ENCODE measurements around the gene SYNPR.

SYNPR gene

DNA sequence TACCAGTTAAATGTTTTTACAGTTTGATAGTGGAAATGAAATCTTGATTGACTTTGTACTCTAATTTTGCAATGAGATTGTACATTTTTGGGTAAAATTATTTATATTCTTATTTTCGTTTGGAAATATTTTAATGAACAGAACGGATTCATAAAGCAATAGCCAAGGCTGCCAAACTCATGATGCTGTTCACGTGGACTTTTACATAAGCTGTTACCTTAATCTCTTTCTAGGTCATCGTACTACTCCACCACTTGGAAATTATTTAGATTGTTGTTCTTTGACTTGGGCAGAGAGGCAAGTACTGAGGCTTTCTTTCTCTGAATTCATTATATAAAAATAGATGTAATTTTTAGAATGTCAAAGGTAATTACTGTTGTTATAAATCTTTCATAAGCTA, 16.2 kb downstream of the SYNPR start:
- no peak for TF ChIP-seq POLR2AphosphoS5 (IDR thresholded peaks at IDR 0.05; ENCODE audit: borderline replicate concordance, low read depth, low read length)
- no peak for DNase-seq (ENCODE audit: low read depth, low spot score)
- H3K9ac ChIP-seq (ENCODE audit: insufficient read length): no peak overlapping the region
- no peak overlapping the region for H3K4me3 ChIP-seq
- H3K27ac ChIP-seq: no peak overlapping the region
- no peaks in the 10 kb centered on the region for H3K9me3 ChIP-seq (ENCODE audit: low read depth, low read length)
- no peaks in the 10 kb centered on the region for H3K36me3 ChIP-seq (ENCODE audit: insufficient read depth, low read length)

DNA sequence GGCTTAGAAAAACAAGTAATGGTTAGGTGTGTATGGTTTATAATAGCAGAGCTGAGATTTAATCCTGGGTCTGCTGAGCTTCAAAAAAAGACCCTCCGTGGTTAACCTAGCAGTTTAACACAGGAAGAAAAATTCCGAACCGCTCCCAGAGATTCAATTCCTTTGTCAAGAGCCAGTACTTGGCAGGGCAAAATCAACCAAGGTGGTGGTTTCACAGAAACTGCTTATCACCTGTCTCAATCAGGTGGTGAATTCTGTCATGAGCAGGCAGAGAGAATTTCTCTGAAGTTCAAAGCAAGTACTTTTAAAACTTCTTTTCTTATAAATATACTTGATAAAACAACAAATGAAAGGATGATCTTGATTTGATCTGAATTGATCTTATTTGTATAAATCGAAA, 17.2 kb downstream of the SYNPR start:
- TF ChIP-seq POLR2AphosphoS5 (IDR thresholded peaks at IDR 0.05; ENCODE audit: borderline replicate concordance, low read depth, low read length) (no peak), FOXP2 (optimal IDR thresholded peaks at IDR 0.05; ENCODE audit: control extremely low read depth, extremely low read length, insufficient read depth) (no peak), EZH2 (IDR thresholded peaks at IDR 0.05) (no peak)
- Histone ChIP-seq H3K27ac (no peak overlapping the region), H3K4me3 (no peak overlapping the region), H3K36me3 (ENCODE audit: insufficient read depth, low read length) (no peaks in the 10 kb centered on the region), H3K9ac (ENCODE audit: insufficient read length) (no peak overlapping the region), H3K9me3 (ENCODE audit: low read depth, low read length) (no peaks in the 10 kb centered on the region)
- no peak for DNase-seq (ENCODE audit: low read depth, low spot score)

DNA sequence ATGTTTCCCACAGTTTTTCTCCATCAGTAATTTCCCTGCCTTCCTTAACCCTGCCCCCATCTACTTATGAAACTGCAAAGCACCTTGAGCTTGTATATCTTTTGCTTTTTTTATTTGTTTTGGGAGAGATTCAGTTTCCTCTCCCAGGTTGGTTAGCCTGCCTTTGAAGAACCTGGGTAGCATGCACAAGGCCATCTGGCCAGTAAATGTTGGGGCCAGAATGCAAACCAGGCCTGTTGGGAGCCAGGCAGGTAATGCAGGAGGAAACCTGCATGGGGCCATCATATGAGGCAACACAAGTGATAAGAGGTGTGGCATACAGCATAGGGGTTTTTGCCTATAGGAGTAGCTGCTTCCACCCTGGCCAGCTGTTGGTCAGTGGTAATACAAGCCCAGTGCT, 17.7 kb downstream of the SYNPR start:
- H3K9ac ChIP-seq (ENCODE audit: insufficient read length): no peak overlapping the region
- TF ChIP-seq POLR2AphosphoS5 (IDR thresholded peaks at IDR 0.05; ENCODE audit: borderline replicate concordance, low read depth, low read length): no peak
- no peak for TF ChIP-seq EZH2 (IDR thresholded peaks at IDR 0.05)
- no peak for TF ChIP-seq FOXP2 (optimal IDR thresholded peaks at IDR 0.05; ENCODE audit: control extremely low read depth, extremely low read length, insufficient read depth)
- no peak overlapping the region for H3K4me3 ChIP-seq
- no peaks in the 10 kb centered on the region for H3K36me3 ChIP-seq (ENCODE audit: insufficient read depth, low read length)
- no peak overlapping the region for H3K27ac ChIP-seq
- no peaks in the 10 kb centered on the region for H3K9me3 ChIP-seq (ENCODE audit: low read depth, low read length)
- no peak for DNase-seq (ENCODE audit: low read depth, low spot score)

DNA sequence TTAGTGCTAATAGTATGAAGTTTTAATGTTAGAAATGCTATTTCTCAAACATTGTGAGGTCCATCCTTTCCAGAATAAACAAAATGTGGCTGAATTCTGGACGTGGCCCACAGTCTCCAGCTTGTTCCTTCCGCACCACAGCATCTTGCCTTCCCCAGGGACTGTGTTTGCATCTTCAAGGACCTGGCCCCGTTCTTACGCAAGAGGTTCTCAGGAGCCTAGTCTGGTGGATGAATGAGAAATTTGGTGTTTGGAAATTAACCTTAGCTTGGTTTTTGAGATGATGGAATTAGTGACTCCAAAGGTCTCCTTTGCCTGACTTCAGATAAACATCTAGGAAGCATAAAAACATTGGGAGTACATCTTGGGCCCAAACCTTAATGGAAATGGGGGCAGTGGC, 18.1 kb downstream of the SYNPR start:
- no peak for TF ChIP-seq POLR2AphosphoS5 (IDR thresholded peaks at IDR 0.05; ENCODE audit: borderline replicate concordance, low read depth, low read length)
- no peak for TF ChIP-seq FOXP2 (optimal IDR thresholded peaks at IDR 0.05; ENCODE audit: control extremely low read depth, extremely low read length, insufficient read depth)
- no peak for TF ChIP-seq EZH2 (IDR thresholded peaks at IDR 0.05)
- H3K36me3 ChIP-seq (ENCODE audit: insufficient read depth, low read length): no peaks in the 10 kb centered on the region
- no peak overlapping the region for H3K4me3 ChIP-seq

DNA sequence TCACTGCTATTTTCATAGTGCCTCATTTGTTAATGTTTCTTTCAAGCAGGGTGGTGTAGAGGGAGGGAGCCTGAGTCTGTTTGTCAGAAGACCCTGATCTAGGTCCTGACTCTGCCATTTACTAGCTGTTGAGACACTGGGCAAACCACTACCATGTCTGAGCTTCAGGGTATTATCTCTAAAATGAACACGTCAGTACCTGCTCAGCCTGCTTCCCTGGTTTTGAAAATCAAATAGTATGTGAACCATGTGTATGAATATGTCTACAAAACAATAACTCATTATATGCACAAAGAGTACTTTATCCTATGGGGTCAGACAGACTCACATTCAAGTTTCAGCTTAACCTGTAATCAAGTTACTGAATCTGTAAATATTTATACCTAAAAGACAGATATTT, 25.1 kb downstream of the SYNPR start:
- H3K4me3 ChIP-seq: no peak overlapping the region
- DNase-seq (ENCODE audit: low read depth, low spot score): no peak
- H3K36me3 ChIP-seq (ENCODE audit: insufficient read depth, low read length): no peaks in the 10 kb centered on the region
- H3K9ac ChIP-seq (ENCODE audit: insufficient read length): no peak overlapping the region
- H3K27ac ChIP-seq: no peak overlapping the region
- no peaks in the 10 kb centered on the region for H3K9me3 ChIP-seq (ENCODE audit: low read depth, low read length)
- TF ChIP-seq POLR2AphosphoS5 (IDR thresholded peaks at IDR 0.05; ENCODE audit: borderline replicate concordance, low read depth, low read length): no peak
- TF ChIP-seq EZH2 (IDR thresholded peaks at IDR 0.05): no peak
- no peak for TF ChIP-seq FOXP2 (optimal IDR thresholded peaks at IDR 0.05; ENCODE audit: control extremely low read depth, extremely low read length, insufficient read depth)

More for the DNA sequence above, 18.1 kb downstream of the SYNPR start:
- no peak overlapping the region for H3K27ac ChIP-seq
- no peak for DNase-seq (ENCODE audit: low read depth, low spot score)
- no peaks in the 10 kb centered on the region for H3K9me3 ChIP-seq (ENCODE audit: low read depth, low read length)
- H3K9ac ChIP-seq (ENCODE audit: insufficient read length): no peak overlapping the region

DNA sequence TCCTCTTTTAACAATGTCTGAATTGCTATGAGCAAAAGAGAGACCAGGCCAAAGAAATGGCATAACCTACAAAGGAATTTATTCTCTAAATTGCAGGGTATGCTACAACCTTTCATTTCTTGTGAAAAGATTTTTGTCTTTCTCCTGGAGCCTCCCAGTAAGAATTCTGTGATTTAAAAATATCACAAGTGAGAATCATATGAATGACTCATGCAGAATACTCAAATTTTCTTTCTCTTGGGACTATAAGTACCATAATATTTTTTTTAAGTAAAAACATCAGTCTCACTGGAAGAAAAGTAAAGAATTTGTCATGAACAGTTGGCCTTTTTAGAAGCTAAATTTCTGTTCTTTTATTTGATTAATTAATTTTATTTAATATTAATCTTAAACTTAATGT, 26.3 kb downstream of the SYNPR start:
- DNase-seq (ENCODE audit: low read depth, low spot score): no peak
- H3K4me3 ChIP-seq: no peak overlapping the region
- TF ChIP-seq POLR2AphosphoS5 (IDR thresholded peaks at IDR 0.05; ENCODE audit: borderline replicate concordance, low read depth, low read length) (no peak), EZH2 (IDR thresholded peaks at IDR 0.05) (no peak), FOXP2 (optimal IDR thresholded peaks at IDR 0.05; ENCODE audit: control extremely low read depth, extremely low read length, insufficient read depth) (no peak)
- H3K27ac ChIP-seq: no peak overlapping the region
- H3K36me3 ChIP-seq (ENCODE audit: insufficient read depth, low read length): no peaks in the 10 kb centered on the region
- H3K9ac ChIP-seq (ENCODE audit: insufficient read length): no peak overlapping the region
- H3K9me3 ChIP-seq (ENCODE audit: low read depth, low read length): no peaks in the 10 kb centered on the region

DNA sequence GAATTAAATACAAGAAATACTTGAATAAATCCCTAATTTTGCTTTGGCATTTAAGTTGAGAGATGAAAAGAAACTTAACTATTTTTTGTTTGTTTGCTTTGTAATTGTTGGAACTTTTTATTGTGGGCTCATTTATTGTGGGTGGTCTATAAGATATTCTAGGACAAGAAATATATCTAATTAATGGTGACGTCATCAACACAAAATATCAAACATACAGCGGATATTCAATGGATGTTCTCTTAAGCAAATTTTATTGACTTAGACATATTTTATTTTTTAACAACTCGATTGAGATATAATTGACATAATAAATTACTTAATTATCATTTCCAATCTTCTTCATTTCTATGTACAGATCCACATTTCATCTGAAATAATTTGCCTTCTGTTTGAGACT, 30.0 kb downstream of the SYNPR start:
- H3K4me3 ChIP-seq: no peak overlapping the region
- no peak for TF ChIP-seq FOXP2 (optimal IDR thresholded peaks at IDR 0.05; ENCODE audit: control extremely low read depth, extremely low read length, insufficient read depth)
- no peak for TF ChIP-seq POLR2AphosphoS5 (IDR thresholded peaks at IDR 0.05; ENCODE audit: borderline replicate concordance, low read depth, low read length)
- no peak for TF ChIP-seq EZH2 (IDR thresholded peaks at IDR 0.05)
- H3K27ac ChIP-seq: no peak overlapping the region
- no peaks in the 10 kb centered on the region for H3K36me3 ChIP-seq (ENCODE audit: insufficient read depth, low read length)
- no peak for DNase-seq (ENCODE audit: low read depth, low spot score)
- no peaks in the 10 kb centered on the region for H3K9me3 ChIP-seq (ENCODE audit: low read depth, low read length)
- no peak overlapping the region for H3K9ac ChIP-seq (ENCODE audit: insufficient read length)

DNA sequence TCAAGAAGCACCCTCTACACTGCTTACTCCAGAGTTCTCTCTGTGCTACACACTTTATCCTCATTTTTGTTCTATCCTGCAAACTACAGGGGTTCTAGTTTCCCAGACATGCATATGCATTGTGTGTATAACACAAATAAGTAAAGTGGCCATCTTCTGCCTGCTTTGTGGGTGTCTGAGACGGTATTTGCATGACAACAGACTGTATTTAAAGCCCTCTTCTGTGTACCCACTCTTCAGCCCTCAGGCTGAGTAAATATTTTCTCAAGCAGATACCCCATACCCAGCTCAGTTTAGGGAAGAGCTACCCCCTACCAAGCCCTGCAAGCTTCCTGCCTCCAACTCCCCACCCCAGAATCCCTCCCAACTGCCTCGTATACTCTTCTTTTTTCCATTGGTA, 31.7 kb downstream of the SYNPR start:
- no peak for TF ChIP-seq EZH2 (IDR thresholded peaks at IDR 0.05)
- no peak for TF ChIP-seq FOXP2 (optimal IDR thresholded peaks at IDR 0.05; ENCODE audit: control extremely low read depth, extremely low read length, insufficient read depth)
- no peak for TF ChIP-seq POLR2AphosphoS5 (IDR thresholded peaks at IDR 0.05; ENCODE audit: borderline replicate concordance, low read depth, low read length)
- Histone ChIP-seq H3K9ac (ENCODE audit: insufficient read length) (no peak overlapping the region), H3K36me3 (ENCODE audit: insufficient read depth, low read length) (no peaks in the 10 kb centered on the region), H3K27ac (no peak overlapping the region), H3K4me3 (no peak overlapping the region), H3K9me3 (ENCODE audit: low read depth, low read length) (no peaks in the 10 kb centered on the region)
- DNase-seq (ENCODE audit: low read depth, low spot score): no peak

DNA sequence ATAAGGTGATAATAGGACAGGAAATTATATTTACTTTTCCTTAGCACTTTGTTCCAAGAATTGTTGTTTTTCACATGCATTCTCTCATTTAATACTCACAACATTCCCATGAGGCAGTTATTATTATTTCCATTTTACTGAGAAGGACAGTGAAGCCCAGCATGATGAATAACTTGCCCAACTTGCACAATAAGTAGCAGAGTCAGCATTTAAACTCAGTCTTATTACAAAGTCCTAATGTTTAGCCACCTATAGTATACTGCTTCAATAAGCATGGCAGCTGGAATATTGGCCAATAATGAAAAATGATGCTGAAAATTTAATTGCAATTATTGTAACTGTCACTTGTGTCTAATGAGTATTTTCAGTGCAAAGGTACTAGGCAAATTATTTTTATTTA, 45.7 kb downstream of the SYNPR start:
- H3K9ac ChIP-seq (ENCODE audit: insufficient read length): no peak overlapping the region
- no peak overlapping the region for H3K4me3 ChIP-seq
- no peak for DNase-seq (ENCODE audit: low read depth, low spot score)
- no peaks in the 10 kb centered on the region for H3K9me3 ChIP-seq (ENCODE audit: low read depth, low read length)
- TF ChIP-seq POLR2AphosphoS5 (IDR thresholded peaks at IDR 0.05; ENCODE audit: borderline replicate concordance, low read depth, low read length) (no peak), FOXP2 (optimal IDR thresholded peaks at IDR 0.05; ENCODE audit: control extremely low read depth, extremely low read length, insufficient read depth) (no peak), EZH2 (IDR thresholded peaks at IDR 0.05) (no peak)
- no peaks in the 10 kb centered on the region for H3K36me3 ChIP-seq (ENCODE audit: insufficient read depth, low read length)
- no peak overlapping the region for H3K27ac ChIP-seq
